K562 (cell line): ENCODE measurements around the gene MIEN1. TPM values are rescaled to one million over a fixed set of nuclear protein-coding genes. Genes with fewer than 3 reads are reported as not detected.

ENCODE experiments used
- CCAR2 ChIP-seq: fragments of 200-400 bp; formaldehyde crosslinking; IDR thresholded peaks from 2 replicates; pipeline ENCODE4 v1.6.1; 2017; ENCODE audit warnings: mild to moderate bottlenecking, low read depth, low read length
- FOXP1 ChIP-seq: sonication (generic); formaldehyde crosslinking; IDR thresholded peaks from 2 replicates; pipeline ENCODE4 v1.8.0; 2022; ENCODE audit warnings: mild to moderate bottlenecking, missing genetic modification reagents
- MTF1 ChIP-seq: fragments of 250-450 bp; sonication (Bioruptor Pico); IDR thresholded peaks from 2 replicates; pipeline ENCODE4 v1.9.0; 2021; ENCODE audit warnings: moderate library complexity, mild to moderate bottlenecking, inconsistent platforms, borderline replicate concordance
- SMARCA4 ChIP-seq: fragments of 450-650 bp; IDR thresholded peaks from 2 replicates; pipeline ENCODE4 v1.6.1; 2016
- ZNF707 ChIP-seq: fragments of 250-450 bp; sonication (Bioruptor Pico); conservative IDR thresholded peaks from 2 replicates; pipeline ENCODE4 v1.8.0; 2022; ENCODE audit warnings: inconsistent platforms, mild to moderate bottlenecking, moderate library complexity
- polyA plus RNA-seq, 8 experiments: library from polyadenylated mRNA; depleted of rRNA in 4 of 8; stranded (reverse) in 5 of 8; unstranded in 3 of 8; fragments of >200 nt; fragmentation: Nextera tagmentation in 2 of 8; fragmentation: Illumina TruSeq in 1 of 8; extraction: Ambion mirVana in 2 of 8; extraction: Trizol in 1 of 8; gene quantifications; 2 replicates each; pipeline versions ENCODE4 v1.2.1 to v1.2.3, GENCODE V29; 2011 to 2014; ENCODE audit warnings: inconsistent platforms in 1 of 8, missing spikeins in 1 of 8
- total RNA-seq, 7 experiments: library from RNA; depleted of rRNA in 6 of 7; stranded (reverse); fragments of >200 nt in 6 of 7; fragmentation: Illumina TruSeq in 2 of 7; extraction: Trizol in 2 of 7; gene quantifications; 2 replicates each; pipeline versions ENCODE4 v1.2.1 to v1.2.3, GENCODE V29; 2011 to 2021; ENCODE audit warnings: low replicate concordance in 1 of 7
- TF ChIP-seq, protein P1 (sequence below): fragments of 250-450 bp; sonication (Bioruptor Pico); IDR thresholded peaks from 2 replicates; pipeline ENCODE4 v1.4.0; 2020; ENCODE audit warnings: borderline replicate concordance
- TF ChIP-seq, protein P2 (sequence below), 2 experiments: fragments of 150-350 bp in 1 of 2; IDR thresholded peaks; 2 replicates each; pipeline ENCODE4 v1.6.1; 2012 to 2016; ENCODE audit warnings: low read depth in 2 of 2, low read length in 2 of 2, mild to moderate bottlenecking in 1 of 2, moderate library complexity in 1 of 2
- TF ChIP-seq, protein P3 (sequence below), 2 experiments: fragments of 450-650 bp; formaldehyde crosslinking in 1 of 2; IDR thresholded peaks; 2 replicates each; pipeline versions ENCODE4 v1.4.0 to v1.6.1; 2014 to 2020; ENCODE audit warnings: mild to moderate bottlenecking in 2 of 2, borderline replicate concordance in 1 of 2, low read depth in 1 of 2
- TF ChIP-seq, protein P4 (sequence below): fragments of 450-650 bp; IDR thresholded peaks from 2 replicates; pipeline ENCODE4 v1.7.0; 2016; ENCODE audit warnings: borderline replicate concordance
- TF ChIP-seq, protein P5 (sequence below): fragments of 250-450 bp; sonication (Bioruptor Pico); IDR thresholded peaks from 2 replicates; pipeline ENCODE4 v1.6.1; 2021; ENCODE audit warnings: mild to moderate bottlenecking

Gene MIEN1
- total and polyA plus RNA-seq, 9 of the 15 experiments (the other 6 are each of a cell fraction or from before 2014, with no cell fraction given): 61.3 to 142 (median 78.9) TPM

- TF ChIP-seq, protein P1, sequence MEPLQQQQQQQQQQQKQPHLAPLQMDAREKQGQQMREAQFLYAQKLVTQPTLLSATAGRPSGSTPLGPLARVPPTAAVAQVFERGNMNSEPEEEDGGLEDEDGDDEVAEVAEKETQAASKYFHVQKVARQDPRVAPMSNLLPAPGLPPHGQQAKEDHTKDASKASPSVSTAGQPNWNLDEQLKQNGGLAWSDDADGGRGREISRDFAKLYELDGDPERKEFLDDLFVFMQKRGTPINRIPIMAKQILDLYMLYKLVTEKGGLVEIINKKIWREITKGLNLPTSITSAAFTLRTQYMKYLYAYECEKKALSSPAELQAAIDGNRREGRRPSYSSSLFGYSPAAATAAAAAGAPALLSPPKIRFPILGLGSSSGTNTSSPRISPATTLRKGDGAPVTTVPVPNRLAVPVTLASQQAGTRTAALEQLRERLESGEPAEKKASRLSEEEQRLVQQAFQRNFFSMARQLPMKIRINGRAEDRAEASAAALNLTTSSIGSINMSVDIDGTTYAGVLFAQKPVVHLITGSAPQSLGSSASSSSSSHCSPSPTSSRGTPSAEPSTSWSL (CRISPR knock-in tag): no peak
- TF ChIP-seq ZNF707 (CRISPR knock-in tag) (no peak), MTF1 (CRISPR knock-in tag) (no peak), SMARCA4 (no peak), FOXP1 (CRISPR knock-in tag) (no peak), CCAR2 (no peak)
- TF ChIP-seq, protein P2, sequence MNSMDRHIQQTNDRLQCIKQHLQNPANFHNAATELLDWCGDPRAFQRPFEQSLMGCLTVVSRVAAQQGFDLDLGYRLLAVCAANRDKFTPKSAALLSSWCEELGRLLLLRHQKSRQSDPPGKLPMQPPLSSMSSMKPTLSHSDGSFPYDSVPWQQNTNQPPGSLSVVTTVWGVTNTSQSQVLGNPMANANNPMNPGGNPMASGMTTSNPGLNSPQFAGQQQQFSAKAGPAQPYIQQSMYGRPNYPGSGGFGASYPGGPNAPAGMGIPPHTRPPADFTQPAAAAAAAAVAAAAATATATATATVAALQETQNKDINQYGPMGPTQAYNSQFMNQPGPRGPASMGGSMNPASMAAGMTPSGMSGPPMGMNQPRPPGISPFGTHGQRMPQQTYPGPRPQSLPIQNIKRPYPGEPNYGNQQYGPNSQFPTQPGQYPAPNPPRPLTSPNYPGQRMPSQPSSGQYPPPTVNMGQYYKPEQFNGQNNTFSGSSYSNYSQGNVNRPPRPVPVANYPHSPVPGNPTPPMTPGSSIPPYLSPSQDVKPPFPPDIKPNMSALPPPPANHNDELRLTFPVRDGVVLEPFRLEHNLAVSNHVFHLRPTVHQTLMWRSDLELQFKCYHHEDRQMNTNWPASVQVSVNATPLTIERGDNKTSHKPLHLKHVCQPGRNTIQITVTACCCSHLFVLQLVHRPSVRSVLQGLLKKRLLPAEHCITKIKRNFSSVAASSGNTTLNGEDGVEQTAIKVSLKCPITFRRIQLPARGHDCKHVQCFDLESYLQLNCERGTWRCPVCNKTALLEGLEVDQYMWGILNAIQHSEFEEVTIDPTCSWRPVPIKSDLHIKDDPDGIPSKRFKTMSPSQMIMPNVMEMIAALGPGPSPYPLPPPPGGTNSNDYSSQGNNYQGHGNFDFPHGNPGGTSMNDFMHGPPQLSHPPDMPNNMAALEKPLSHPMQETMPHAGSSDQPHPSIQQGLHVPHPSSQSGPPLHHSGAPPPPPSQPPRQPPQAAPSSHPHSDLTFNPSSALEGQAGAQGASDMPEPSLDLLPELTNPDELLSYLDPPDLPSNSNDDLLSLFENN (IDR thresholded peaks at IDR 0.05; ENCODE audit: low read depth in 2 of 2, low read length in 2 of 2): no peak
- TF ChIP-seq, protein P3, sequence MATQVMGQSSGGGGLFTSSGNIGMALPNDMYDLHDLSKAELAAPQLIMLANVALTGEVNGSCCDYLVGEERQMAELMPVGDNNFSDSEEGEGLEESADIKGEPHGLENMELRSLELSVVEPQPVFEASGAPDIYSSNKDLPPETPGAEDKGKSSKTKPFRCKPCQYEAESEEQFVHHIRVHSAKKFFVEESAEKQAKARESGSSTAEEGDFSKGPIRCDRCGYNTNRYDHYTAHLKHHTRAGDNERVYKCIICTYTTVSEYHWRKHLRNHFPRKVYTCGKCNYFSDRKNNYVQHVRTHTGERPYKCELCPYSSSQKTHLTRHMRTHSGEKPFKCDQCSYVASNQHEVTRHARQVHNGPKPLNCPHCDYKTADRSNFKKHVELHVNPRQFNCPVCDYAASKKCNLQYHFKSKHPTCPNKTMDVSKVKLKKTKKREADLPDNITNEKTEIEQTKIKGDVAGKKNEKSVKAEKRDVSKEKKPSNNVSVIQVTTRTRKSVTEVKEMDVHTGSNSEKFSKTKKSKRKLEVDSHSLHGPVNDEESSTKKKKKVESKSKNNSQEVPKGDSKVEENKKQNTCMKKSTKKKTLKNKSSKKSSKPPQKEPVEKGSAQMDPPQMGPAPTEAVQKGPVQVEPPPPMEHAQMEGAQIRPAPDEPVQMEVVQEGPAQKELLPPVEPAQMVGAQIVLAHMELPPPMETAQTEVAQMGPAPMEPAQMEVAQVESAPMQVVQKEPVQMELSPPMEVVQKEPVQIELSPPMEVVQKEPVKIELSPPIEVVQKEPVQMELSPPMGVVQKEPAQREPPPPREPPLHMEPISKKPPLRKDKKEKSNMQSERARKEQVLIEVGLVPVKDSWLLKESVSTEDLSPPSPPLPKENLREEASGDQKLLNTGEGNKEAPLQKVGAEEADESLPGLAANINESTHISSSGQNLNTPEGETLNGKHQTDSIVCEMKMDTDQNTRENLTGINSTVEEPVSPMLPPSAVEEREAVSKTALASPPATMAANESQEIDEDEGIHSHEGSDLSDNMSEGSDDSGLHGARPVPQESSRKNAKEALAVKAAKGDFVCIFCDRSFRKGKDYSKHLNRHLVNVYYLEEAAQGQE (IDR thresholded peaks at IDR 0.05; ENCODE audit: borderline replicate concordance): no peak
- TF ChIP-seq, protein P3 (CRISPR knock-in tag; IDR thresholded peaks at IDR 0.05; ENCODE audit: low read depth): no peak
- TF ChIP-seq, protein P4, sequence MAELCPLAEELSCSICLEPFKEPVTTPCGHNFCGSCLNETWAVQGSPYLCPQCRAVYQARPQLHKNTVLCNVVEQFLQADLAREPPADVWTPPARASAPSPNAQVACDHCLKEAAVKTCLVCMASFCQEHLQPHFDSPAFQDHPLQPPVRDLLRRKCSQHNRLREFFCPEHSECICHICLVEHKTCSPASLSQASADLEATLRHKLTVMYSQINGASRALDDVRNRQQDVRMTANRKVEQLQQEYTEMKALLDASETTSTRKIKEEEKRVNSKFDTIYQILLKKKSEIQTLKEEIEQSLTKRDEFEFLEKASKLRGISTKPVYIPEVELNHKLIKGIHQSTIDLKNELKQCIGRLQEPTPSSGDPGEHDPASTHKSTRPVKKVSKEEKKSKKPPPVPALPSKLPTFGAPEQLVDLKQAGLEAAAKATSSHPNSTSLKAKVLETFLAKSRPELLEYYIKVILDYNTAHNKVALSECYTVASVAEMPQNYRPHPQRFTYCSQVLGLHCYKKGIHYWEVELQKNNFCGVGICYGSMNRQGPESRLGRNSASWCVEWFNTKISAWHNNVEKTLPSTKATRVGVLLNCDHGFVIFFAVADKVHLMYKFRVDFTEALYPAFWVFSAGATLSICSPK: no peak
- TF ChIP-seq, protein P5, sequence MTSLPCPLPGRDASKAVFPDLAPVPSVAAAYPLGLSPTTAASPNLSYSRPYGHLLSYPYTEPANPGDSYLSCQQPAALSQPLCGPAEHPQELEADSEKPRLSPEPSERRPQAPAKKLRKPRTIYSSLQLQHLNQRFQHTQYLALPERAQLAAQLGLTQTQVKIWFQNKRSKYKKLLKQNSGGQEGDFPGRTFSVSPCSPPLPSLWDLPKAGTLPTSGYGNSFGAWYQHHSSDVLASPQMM (CRISPR knock-in tag): no peak
Observed at GRCh38 chr17:39753514-39754160, 23.3 kb upstream of the MIEN1 start (continued).
